Testis (tissue), 2 donors: ENCODE results near the gene GNB3.

ENCODE experiments used
- POLR2A ChIP-seq: fragments of 450-650 bp; IDR thresholded peaks from one replicate; pipeline ENCODE4 v1.6.1; 2017; ENCODE audit warnings: antibody characterized with exemption, mild to moderate bottlenecking, moderate library complexity
- TF ChIP-seq, protein P1 (sequence below), 3 experiments: fragments of 450-650 bp in 2 of 3; fragments of 200-600 bp in 1 of 3; sonication (generic) in 1 of 3; IDR thresholded peaks; one replicate each; pipeline ENCODE4 v1.5.1; 2016 to 2019; ENCODE audit warnings: antibody characterized with exemption in 3 of 3, mild to moderate bottlenecking in 2 of 3, moderate library complexity in 1 of 3

GRCh38 chr12:6854036-6854435, 13.3 kb downstream of the GNB3 start:
- TF ChIP-seq POLR2A: no peak
- TF ChIP-seq, protein P1, sequence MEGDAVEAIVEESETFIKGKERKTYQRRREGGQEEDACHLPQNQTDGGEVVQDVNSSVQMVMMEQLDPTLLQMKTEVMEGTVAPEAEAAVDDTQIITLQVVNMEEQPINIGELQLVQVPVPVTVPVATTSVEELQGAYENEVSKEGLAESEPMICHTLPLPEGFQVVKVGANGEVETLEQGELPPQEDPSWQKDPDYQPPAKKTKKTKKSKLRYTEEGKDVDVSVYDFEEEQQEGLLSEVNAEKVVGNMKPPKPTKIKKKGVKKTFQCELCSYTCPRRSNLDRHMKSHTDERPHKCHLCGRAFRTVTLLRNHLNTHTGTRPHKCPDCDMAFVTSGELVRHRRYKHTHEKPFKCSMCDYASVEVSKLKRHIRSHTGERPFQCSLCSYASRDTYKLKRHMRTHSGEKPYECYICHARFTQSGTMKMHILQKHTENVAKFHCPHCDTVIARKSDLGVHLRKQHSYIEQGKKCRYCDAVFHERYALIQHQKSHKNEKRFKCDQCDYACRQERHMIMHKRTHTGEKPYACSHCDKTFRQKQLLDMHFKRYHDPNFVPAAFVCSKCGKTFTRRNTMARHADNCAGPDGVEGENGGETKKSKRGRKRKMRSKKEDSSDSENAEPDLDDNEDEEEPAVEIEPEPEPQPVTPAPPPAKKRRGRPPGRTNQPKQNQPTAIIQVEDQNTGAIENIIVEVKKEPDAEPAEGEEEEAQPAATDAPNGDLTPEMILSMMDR (IDR thresholded peaks at IDR 0.05): no peak
